ENCODE data around the gene DHRSX. TPM values are rescaled to one million over a fixed set of nuclear protein-coding genes. Genes with fewer than 3 reads are reported as not detected.

DHRSX gene
- total RNA-seq, 1 donor from 2014 or later = 31.8 TPM

DNA sequence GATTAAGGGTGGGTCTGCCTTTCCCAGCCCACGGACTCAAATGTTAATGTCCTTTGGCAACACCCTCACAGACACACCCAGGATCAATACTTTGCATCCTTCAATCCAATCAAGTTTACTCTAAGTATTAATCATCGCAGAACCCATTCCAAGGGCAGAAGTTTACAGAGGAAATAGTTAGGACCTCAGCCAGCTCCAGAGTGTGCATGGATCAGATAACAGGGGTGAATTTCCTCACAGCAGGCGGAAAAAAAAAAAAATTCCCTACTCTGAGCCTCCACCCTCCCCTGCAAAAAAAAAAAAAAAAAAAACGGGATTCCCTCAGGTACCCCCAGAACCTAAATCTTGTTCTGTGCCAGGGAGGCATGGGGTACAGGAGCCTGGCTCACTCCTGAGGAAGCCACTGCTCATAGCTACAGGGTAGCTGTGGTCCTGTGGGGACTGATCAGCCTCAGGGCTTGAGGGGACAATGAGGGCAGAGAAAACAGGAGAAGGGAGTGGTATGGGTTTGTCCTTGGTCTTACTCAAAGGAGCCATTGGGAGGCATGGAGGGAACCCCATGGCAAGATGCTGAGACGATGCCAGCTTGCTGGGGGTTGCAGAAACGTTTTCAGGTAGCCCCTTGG is 113.0 kb downstream of the DHRSX start:
- Histone ChIP-seq H3K79me2 (ENCODE audit: low read depth) (peaks cover 6% of the 10 kb centered on the region), H3K4me1 (no peaks in the 10 kb centered on the region), H3K4me2 (no peak overlapping the region), H3K27me3 (no peaks in the 10 kb centered on the region), H3F3A (ENCODE audit: low read depth) (no peaks in the 10 kb centered on the region), H4K20me1 (ENCODE audit: low read depth) (no peaks in the 10 kb centered on the region), H3K9me3 (ENCODE audit: low read depth) (peaks cover 6% of the 10 kb centered on the region), H3K27ac (no peak overlapping the region), H3K36me3 (peaks cover 9% of the 10 kb centered on the region), H2AFZ (replicated peaks) (no peak overlapping the region), H3K4me3 (no peak overlapping the region), H3K9ac (no peak overlapping the region)
- Mint-ChIP-seq H3K36me3 (peaks cover 38% of the 10 kb centered on the region), H3K4me1 (no peaks in the 10 kb centered on the region), H3K27me3 (ENCODE audit: insufficient read depth, low read depth) (peaks cover 2% of the 10 kb centered on the region), H3K4me3 (no peak overlapping the region), H3K27ac (no peak overlapping the region), H3K9me3 (peaks cover 25% of the 10 kb centered on the region)
- no peak for DNase-seq (ENCODE audit: low spot score)
- no peak for TF ChIP-seq EZH2 (IDR thresholded peaks at IDR 0.05)
- TF ChIP-seq, protein P1, sequence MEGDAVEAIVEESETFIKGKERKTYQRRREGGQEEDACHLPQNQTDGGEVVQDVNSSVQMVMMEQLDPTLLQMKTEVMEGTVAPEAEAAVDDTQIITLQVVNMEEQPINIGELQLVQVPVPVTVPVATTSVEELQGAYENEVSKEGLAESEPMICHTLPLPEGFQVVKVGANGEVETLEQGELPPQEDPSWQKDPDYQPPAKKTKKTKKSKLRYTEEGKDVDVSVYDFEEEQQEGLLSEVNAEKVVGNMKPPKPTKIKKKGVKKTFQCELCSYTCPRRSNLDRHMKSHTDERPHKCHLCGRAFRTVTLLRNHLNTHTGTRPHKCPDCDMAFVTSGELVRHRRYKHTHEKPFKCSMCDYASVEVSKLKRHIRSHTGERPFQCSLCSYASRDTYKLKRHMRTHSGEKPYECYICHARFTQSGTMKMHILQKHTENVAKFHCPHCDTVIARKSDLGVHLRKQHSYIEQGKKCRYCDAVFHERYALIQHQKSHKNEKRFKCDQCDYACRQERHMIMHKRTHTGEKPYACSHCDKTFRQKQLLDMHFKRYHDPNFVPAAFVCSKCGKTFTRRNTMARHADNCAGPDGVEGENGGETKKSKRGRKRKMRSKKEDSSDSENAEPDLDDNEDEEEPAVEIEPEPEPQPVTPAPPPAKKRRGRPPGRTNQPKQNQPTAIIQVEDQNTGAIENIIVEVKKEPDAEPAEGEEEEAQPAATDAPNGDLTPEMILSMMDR (IDR thresholded peaks at IDR 0.05) = no peak
- no peak for TF ChIP-seq EZH2phosphoT487 (IDR thresholded peaks at IDR 0.05)

DNA sequence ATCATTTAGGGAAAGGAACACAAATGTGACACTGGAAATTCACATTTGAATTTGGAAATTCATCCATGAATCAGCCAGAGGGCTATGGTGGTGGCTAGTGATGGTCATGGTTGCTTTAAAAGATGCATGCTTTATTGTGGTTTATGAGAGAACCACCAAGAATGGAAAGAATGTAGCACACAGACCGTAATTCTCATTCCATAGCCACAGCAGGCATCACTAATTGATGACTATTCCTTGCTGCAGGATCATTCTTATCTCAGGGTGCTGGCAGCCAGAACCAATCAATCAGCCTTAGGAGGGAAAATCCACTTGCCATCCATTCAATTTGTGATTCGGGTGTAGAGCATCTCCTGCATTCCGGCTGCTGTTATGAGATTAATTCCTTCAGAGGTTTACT is 115.6 kb downstream of the DHRSX start:
- no peak for DNase-seq (ENCODE audit: low spot score)
- Histone ChIP-seq H3K4me2 (no peak overlapping the region), H4K20me1 (ENCODE audit: low read depth) (no peaks in the 10 kb centered on the region), H3K27me3 (no peaks in the 10 kb centered on the region), H3K79me2 (ENCODE audit: low read depth) (peaks cover 8% of the 10 kb centered on the region), H3K36me3 (no peaks in the 10 kb centered on the region), H3K4me1 (no peaks in the 10 kb centered on the region), H2AFZ (replicated peaks) (no peak overlapping the region), H3F3A (ENCODE audit: low read depth) (no peaks in the 10 kb centered on the region), H3K9ac (no peak overlapping the region), H3K4me3 (no peak overlapping the region), H3K27ac (no peak overlapping the region), H3K9me3 (ENCODE audit: low read depth) (no peaks in the 10 kb centered on the region)
- no peak for TF ChIP-seq EZH2phosphoT487 (IDR thresholded peaks at IDR 0.05)
- no peak for TF ChIP-seq EZH2 (IDR thresholded peaks at IDR 0.05)
- TF ChIP-seq, protein P1 (IDR thresholded peaks at IDR 0.05) = no peak
- peaks cover 25% of the 10 kb centered on the region for H3K36me3 Mint-ChIP-seq
- H3K9me3 Mint-ChIP-seq = peaks cover 23% of the 10 kb centered on the region
- no peaks in the 10 kb centered on the region for H3K4me1 Mint-ChIP-seq
- peaks cover 2% of the 10 kb centered on the region for H3K27me3 Mint-ChIP-seq (ENCODE audit: insufficient read depth, low read depth)
- H3K4me3 Mint-ChIP-seq = no peak overlapping the region
- H3K27ac Mint-ChIP-seq = no peak overlapping the region

DNA sequence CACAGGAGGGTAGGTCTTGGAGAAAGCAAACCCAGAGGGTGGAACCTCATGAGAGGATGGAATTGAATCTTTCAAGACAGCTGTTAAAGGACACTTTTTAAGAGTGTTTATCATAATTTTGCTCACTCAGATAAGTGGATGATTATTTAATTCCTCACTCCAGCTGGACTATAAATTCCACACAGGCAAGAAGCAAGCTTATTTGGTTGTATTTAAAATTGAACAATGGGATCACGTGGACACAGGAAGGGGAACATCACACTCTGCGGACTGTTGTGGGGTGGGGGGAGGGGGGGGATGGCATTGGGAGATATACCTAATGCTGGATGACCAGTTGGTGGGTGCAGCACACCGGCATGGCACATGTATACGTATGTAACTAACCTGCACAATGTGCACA is 116.3 kb downstream of the DHRSX start:
- no peaks in the 10 kb centered on the region for H3K27me3 ChIP-seq
- Mint-ChIP-seq H3K4me1 (no peaks in the 10 kb centered on the region), H3K27me3 (ENCODE audit: insufficient read depth, low read depth) (peaks cover 2% of the 10 kb centered on the region), H3K36me3 (peaks cover 28% of the 10 kb centered on the region), H3K27ac (no peak overlapping the region), H3K9me3 (peaks cover 27% of the 10 kb centered on the region), H3K4me3 (no peak overlapping the region)
- no peaks in the 10 kb centered on the region for H3K9me3 ChIP-seq (ENCODE audit: low read depth)
- no peak overlapping the region for H3K4me3 ChIP-seq
- H3K4me2 ChIP-seq = no peak overlapping the region
- H3K27ac ChIP-seq = no peak overlapping the region
- H2AFZ ChIP-seq (replicated peaks) = no peak overlapping the region
- no peaks in the 10 kb centered on the region for H3K36me3 ChIP-seq
- no peak for TF ChIP-seq EZH2phosphoT487 (IDR thresholded peaks at IDR 0.05)
- no peak for TF ChIP-seq EZH2 (IDR thresholded peaks at IDR 0.05)
- TF ChIP-seq, protein P1 (IDR thresholded peaks at IDR 0.05) = no peak
- no peak overlapping the region for H3K9ac ChIP-seq
- H3K4me1 ChIP-seq = no peaks in the 10 kb centered on the region
- H3K79me2 ChIP-seq (ENCODE audit: low read depth) = peaks cover 8% of the 10 kb centered on the region
- no peaks in the 10 kb centered on the region for H4K20me1 ChIP-seq (ENCODE audit: low read depth)
- H3F3A ChIP-seq (ENCODE audit: low read depth) = no peaks in the 10 kb centered on the region
- DNase-seq (ENCODE audit: low spot score) = no peak

Measured in neural progenitor cell (in vitro differentiated cells).